C4-2B (cell line): ENCODE results near the gene N4BP3.

Source experiments
- ZFX ChIP-seq: fragments of 450-650 bp; IDR thresholded peaks from 2 replicates; pipeline ENCODE4 v1.6.1; 2017
- TF ChIP-seq, protein P1 (sequence below): fragments of 450-650 bp; conservative IDR thresholded peaks from 2 replicates; pipeline ENCODE4 v1.5.1; 2017; ENCODE audit warnings: mild to moderate bottlenecking

DNA sequence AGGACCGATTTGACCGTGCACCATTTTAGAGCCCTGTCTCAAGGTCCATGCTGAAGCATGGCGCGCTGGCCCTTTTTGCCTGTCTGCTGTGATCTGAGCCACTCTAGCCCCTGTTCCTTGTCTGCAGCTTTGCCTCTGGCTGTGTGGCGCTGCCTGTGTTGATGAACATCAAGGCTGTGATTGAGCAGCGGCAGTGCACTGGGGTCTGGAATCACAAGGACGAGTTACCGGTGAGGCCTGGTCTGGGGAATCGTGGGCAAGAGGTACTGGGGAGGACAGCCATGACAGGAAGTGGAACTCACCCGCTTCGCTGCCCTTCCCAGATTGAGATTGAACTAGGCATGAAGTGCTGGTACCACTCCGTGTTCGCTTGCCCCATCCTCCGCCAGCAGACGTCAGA is 34.1 kb downstream of the N4BP3 start:
- TF ChIP-seq, protein P1, sequence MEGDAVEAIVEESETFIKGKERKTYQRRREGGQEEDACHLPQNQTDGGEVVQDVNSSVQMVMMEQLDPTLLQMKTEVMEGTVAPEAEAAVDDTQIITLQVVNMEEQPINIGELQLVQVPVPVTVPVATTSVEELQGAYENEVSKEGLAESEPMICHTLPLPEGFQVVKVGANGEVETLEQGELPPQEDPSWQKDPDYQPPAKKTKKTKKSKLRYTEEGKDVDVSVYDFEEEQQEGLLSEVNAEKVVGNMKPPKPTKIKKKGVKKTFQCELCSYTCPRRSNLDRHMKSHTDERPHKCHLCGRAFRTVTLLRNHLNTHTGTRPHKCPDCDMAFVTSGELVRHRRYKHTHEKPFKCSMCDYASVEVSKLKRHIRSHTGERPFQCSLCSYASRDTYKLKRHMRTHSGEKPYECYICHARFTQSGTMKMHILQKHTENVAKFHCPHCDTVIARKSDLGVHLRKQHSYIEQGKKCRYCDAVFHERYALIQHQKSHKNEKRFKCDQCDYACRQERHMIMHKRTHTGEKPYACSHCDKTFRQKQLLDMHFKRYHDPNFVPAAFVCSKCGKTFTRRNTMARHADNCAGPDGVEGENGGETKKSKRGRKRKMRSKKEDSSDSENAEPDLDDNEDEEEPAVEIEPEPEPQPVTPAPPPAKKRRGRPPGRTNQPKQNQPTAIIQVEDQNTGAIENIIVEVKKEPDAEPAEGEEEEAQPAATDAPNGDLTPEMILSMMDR, result no peak
- TF ChIP-seq ZFX, result no peak
